ENCODE measurements around the gene PRPF19. TPM values are rescaled to one million over a fixed set of nuclear protein-coding genes. Genes with fewer than 3 reads are reported as not detected.

The PRPF19 gene
- total and polyA plus RNA-seq, 2 of the 13 experiments (the other 11 are each of a cell fraction or from before 2014, with no cell fraction given): 27.4 to 91.1 TPM

DNA sequence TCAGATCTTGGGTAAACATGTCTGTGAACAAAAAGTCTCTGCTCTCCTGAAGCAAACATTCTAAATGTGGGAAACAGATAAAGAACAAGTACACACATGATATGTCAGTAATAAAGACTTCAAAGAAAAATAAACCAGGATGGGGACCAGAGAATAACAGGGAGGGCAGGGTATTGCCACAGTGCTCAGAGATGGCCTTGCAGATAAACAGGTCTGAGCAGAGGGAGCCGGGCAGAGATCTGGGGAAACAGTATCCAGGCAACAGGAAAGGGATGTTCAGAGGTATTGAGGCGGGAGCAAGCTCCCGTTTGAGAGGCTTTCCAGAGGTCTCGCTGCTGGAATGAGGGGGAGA, 61.5 kb downstream of the PRPF19 start (continued):
- TF ChIP-seq SOX13 (IDR thresholded peaks at IDR 0.05): peak; percentile 86
- peak in 1 of 2 experiments; percentile 97; a peak in 2 of 4 replicates for TF ChIP-seq SOX13 (CRISPR knock-in tag; conservative IDR thresholded peaks at IDR 0.05 in 1 of 2, IDR thresholded peaks at IDR 0.05 in 1 of 2)
- TF ChIP-seq EEA1 (CRISPR knock-in tag; IDR thresholded peaks at IDR 0.05; ENCODE audit: borderline replicate concordance): no peak
- TF ChIP-seq PHF5A (CRISPR knock-in tag; IDR thresholded peaks at IDR 0.05; ENCODE audit: low read depth, unreplicated experiment): peak; percentile 53
- TF ChIP-seq TOPORS (CRISPR knock-in tag; IDR thresholded peaks at IDR 0.05): no peak
- no peak for TF ChIP-seq RFX5 (IDR thresholded peaks at IDR 0.05; ENCODE audit: low read depth, low read length)
- TF ChIP-seq, protein P1, sequence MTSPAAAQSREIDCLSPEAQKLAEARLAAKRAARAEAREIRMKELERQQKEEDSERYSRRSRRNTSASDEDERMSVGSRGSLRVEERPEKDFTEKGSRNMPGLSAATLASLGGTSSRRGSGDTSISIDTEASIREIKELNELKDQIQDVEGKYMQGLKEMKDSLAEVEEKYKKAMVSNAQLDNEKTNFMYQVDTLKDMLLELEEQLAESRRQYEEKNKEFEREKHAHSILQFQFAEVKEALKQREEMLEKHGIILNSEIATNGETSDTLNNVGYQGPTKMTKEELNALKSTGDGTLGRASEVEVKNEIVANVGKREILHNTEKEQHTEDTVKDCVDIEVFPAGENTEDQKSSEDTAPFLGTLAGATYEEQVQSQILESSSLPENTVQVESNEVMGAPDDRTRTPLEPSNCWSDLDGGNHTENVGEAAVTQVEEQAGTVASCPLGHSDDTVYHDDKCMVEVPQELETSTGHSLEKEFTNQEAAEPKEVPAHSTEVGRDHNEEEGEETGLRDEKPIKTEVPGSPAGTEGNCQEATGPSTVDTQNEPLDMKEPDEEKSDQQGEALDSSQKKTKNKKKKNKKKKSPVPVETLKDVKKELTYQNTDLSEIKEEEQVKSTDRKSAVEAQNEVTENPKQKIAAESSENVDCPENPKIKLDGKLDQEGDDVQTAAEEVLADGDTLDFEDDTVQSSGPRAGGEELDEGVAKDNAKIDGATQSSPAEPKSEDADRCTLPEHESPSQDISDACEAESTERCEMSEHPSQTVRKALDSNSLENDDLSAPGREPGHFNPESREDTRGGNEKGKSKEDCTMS (CRISPR knock-in tag; conservative IDR thresholded peaks at IDR 0.05): no peak
- TF ChIP-seq, protein P2, sequence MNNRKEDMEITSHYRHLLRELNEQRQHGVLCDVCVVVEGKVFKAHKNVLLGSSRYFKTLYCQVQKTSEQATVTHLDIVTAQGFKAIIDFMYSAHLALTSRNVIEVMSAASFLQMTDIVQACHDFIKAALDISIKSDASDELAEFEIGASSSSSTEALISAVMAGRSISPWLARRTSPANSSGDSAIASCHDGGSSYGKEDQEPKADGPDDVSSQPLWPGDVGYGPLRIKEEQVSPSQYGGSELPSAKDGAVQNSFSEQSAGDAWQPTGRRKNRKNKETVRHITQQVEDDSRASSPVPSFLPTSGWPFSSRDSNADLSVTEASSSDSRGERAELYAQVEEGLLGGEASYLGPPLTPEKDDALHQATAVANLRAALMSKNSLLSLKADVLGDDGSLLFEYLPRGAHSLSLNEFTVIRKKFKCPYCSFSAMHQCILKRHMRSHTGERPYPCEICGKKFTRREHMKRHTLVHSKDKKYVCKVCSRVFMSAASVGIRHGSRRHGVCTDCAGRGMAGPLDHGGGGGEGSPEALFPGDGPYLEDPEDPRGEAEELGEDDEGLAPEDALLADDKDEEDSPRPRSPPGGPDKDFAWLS (CRISPR knock-in tag; IDR thresholded peaks at IDR 0.05; ENCODE audit: borderline replicate concordance): no peak
- TF ChIP-seq SMARCE1 (IDR thresholded peaks at IDR 0.05; ENCODE audit: borderline replicate concordance): no peak
- no peak for TF ChIP-seq PRPF4 (IDR thresholded peaks at IDR 0.05; ENCODE audit: low read depth, low read length, poor library complexity, severe bottlenecking)
- TF ChIP-seq ZMAT3 (CRISPR knock-in tag; conservative IDR thresholded peaks at IDR 0.05): no peak
- TF ChIP-seq, protein P3, sequence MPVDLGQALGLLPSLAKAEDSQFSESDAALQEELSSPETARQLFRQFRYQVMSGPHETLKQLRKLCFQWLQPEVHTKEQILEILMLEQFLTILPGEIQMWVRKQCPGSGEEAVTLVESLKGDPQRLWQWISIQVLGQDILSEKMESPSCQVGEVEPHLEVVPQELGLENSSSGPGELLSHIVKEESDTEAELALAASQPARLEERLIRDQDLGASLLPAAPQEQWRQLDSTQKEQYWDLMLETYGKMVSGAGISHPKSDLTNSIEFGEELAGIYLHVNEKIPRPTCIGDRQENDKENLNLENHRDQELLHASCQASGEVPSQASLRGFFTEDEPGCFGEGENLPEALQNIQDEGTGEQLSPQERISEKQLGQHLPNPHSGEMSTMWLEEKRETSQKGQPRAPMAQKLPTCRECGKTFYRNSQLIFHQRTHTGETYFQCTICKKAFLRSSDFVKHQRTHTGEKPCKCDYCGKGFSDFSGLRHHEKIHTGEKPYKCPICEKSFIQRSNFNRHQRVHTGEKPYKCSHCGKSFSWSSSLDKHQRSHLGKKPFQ (CRISPR knock-in tag; IDR thresholded peaks at IDR 0.05; ENCODE audit: insufficient replicate concordance): peak; percentile 39
- TF ChIP-seq, protein P4, sequence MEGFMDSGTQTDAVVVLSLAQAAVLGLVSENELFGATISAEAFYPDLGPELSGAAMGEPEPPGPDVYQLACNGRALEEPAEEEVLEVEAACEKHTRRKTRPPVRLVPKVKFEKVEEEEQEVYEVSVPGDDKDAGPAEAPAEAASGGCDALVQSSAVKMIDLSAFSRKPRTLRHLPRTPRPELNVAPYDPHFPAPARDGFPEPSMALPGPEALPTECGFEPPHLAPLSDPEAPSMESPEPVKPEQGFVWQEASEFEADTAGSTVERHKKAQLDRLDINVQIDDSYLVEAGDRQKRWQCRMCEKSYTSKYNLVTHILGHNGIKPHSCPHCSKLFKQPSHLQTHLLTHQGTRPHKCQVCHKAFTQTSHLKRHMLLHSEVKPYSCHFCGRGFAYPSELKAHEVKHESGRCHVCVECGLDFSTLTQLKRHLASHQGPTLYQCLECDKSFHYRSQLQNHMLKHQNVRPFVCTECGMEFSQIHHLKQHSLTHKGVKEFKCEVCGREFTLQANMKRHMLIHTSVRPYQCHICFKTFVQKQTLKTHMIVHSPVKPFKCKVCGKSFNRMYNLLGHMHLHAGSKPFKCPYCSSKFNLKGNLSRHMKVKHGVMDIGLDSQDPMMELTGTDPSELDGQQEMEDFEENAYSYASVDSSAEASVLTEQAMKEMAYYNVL (CRISPR knock-in tag; IDR thresholded peaks at IDR 0.05; ENCODE audit: borderline replicate concordance): no peak
- no peak for TF ChIP-seq TCF12 (IDR thresholded peaks at IDR 0.05)
- no peak for TF ChIP-seq TCF12 (CRISPR knock-in tag; IDR thresholded peaks at IDR 0.05)
- TF ChIP-seq, protein P5, sequence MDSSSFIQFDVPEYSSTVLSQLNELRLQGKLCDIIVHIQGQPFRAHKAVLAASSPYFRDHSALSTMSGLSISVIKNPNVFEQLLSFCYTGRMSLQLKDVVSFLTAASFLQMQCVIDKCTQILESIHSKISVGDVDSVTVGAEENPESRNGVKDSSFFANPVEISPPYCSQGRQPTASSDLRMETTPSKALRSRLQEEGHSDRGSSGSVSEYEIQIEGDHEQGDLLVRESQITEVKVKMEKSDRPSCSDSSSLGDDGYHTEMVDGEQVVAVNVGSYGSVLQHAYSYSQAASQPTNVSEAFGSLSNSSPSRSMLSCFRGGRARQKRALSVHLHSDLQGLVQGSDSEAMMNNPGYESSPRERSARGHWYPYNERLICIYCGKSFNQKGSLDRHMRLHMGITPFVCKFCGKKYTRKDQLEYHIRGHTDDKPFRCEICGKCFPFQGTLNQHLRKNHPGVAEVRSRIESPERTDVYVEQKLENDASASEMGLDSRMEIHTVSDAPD (CRISPR knock-in tag; IDR thresholded peaks at IDR 0.05): no peak
- TF ChIP-seq, protein P6, sequence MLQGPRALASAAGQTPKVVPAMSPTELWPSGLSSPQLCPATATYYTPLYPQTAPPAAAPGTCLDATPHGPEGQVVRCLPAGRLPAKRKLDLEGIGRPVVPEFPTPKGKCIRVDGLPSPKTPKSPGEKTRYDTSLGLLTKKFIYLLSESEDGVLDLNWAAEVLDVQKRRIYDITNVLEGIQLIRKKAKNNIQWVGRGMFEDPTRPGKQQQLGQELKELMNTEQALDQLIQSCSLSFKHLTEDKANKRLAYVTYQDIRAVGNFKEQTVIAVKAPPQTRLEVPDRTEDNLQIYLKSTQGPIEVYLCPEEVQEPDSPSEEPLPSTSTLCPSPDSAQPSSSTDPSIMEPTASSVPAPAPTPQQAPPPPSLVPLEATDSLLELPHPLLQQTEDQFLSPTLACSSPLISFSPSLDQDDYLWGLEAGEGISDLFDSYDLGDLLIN (CRISPR knock-in tag; IDR thresholded peaks at IDR 0.05; ENCODE audit: borderline replicate concordance): no peak
- TF ChIP-seq ZBTB7A (CRISPR knock-in tag; IDR thresholded peaks at IDR 0.05): no peak
- TF ChIP-seq TSC22D2 (CRISPR knock-in tag; IDR thresholded peaks at IDR 0.05; ENCODE audit: borderline replicate concordance): peak; percentile 38; the same call in 1 of the 2 replicates

Measured in HepG2 (cell line).